NCI-H748 (cell line): ENCODE data around the gene HSPB2.

ENCODE experiments used
- DNase-seq: peaks from one replicate; lab custom pipeline; 2025; ENCODE audit not compliant: unreplicated experiment; lab: John Stamatoyannopoulos, UW

Gene HSPB2

DNA sequence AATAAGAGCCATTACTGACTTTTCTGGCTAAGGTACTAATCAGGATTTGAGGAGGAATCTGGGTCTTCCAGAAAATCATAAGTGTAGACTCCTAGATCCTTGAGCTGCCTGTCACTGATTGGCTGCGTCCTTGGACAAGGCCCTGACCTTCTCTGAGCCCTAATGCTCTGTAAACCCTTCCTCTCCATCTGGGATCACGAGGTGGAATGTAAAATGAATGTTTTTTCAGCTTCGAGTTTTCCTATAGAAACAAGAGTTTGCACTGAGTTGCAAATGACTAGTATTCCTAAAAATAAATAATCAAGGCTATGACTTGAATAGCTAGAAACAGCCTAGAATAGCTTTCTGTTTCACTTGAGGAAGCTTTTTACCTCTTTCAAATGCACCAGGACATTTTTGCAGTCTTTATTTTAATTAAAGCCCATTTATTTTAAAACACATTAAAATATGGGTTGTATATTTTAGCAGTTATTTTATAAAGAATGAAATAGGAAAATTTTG lies 23.6 kb downstream of the HSPB2 start:
- no peak for DNase-seq

DNA sequence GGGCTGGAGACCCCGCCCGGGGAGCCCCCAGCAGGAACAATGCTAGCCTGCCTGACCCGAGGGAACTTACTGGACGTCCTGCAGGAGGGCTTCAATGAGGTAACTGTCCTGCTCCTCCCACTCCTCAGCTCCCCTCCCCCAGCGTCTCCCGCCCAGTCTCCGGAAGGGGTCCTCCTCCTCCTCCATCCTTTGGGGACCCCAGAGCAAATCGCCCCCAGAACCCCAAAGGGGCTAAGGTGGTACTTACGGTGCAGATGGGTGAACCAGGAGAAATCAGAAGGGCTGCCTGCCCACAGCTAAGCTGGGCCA lies 24.9 kb downstream of the HSPB2 start:
- DNase-seq, result no peak

GRCh38 chr11:111937844-111938243 lies 25.3 kb downstream of the HSPB2 start:
- DNase-seq, result no peak

- DNase-seq, result peak; percentile 15
These were observed 26.2 kb downstream of the HSPB2 start for GRCh38 chr11:111938687-111939160.

- no peak for DNase-seq
These were observed 27.5 kb downstream of the HSPB2 start for GRCh38 chr11:111939836-111940604.

GRCh38 chr11:111941963-111942362 lies 29.4 kb downstream of the HSPB2 start:
- no peak for DNase-seq

- DNase-seq, result no peak
These were observed 30.3 kb downstream of the HSPB2 start for GRCh38 chr11:111942829-111943228.

- no peak for DNase-seq
These were observed 31.6 kb downstream of the HSPB2 start for GRCh38 chr11:111944139-111944538.

DNA sequence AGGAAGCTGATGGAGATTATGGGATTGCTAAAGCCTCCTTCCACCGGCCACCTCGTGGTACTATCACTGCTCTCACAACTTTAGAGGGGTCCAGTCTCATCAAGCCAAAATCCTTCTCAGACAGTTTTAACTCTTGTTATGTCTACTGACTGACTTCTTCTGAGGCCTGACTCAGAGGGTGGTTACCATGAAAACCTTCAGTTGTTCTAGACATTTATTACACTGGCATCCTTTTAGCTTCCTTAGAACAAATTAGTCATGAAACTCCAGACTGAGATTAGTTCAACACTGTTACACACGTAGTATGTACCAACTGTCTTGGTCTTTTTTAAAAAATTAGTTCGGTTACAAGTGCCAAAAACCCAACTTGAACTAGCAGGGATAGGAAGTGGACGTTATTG lies 32.1 kb downstream of the HSPB2 start:
- no peak for DNase-seq

- DNase-seq, result no peak
These were observed 32.7 kb downstream of the HSPB2 start for GRCh38 chr11:111945198-111945597.

DNA sequence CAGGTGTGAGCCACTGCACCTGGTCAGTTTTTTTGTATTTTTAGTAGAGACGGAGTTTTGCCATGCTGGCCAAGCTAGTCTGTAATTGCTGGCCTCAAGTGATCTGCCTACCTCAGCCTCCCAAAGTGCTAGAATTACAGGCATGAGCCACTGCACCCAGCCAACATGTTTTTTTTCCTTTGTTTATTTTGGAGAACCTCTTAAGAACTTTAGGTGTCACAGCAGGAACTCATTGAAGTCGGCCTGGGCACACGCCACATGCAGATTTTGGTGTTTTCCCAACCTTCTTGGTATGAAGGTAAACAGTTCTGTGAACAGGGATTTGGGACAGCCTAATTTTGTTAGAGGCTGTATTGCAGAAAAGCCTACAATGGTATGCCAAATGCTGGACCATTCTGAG lies 34.0 kb downstream of the HSPB2 start:
- no peak for DNase-seq

- DNase-seq, result no peak
These were observed 34.6 kb downstream of the HSPB2 start for GRCh38 chr11:111947143-111947542.

DNA sequence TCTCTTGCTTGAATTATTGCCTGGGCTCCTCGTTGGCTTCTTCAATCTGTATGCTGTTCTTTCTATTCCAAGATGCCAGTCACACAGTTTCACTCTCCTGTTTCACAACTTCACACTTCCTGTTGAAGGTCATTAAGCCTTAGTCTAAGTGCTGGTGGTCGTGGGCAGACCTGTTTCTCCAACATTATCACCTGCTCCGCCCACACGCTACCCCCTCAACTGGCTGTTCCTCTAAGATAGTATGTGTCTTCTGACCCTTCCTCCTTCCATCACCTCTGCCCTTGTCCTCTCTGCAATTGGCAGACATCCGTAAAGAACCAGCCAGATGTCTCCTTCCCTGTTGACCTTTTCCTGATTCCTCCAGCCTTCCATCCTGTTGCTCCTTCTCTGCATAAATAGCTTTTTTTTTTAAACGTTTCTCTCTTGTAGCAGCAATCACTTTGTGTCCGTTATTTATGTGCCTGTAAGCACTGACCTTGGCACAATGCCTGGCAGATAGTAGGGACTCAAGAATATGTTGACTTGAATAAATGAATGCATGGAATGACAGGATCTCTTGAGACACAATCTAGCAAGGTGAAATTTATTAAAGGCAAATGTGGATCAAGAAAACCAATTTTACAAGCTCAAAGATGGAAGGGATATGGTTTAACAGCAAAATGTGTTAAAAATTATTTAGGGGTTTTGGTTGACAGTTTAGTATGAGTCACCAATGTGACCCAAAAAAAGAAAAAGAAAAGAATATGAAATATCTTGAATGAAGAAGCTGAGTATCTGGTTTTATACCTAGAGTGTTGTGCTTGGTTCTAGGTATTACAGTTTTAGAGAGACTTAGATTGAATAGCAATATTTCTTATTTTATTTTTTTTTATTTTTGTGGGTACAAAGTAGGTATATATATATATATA lies 37.2 kb downstream of the HSPB2 start:
- DNase-seq, result no peak

DNA sequence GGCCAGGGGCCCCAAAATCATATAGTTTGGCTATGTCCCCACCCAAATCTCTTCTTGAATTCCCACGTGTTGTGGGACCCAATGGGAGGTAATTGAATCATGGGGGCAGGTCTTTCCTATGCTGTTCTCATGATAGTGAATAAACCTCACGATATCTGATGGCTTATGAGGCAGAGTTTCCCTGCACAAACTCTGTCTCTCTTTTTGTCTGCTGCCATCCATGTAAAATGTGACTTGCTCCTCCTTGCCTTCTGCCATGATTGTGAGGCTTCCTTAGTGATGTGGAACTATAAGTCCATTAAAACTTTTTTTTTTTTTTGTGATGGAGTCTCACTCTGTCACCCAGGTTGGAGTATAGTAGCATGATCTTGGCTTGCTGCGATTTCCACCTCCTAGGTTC lies 39.0 kb downstream of the HSPB2 start:
- no peak for DNase-seq

DNA sequence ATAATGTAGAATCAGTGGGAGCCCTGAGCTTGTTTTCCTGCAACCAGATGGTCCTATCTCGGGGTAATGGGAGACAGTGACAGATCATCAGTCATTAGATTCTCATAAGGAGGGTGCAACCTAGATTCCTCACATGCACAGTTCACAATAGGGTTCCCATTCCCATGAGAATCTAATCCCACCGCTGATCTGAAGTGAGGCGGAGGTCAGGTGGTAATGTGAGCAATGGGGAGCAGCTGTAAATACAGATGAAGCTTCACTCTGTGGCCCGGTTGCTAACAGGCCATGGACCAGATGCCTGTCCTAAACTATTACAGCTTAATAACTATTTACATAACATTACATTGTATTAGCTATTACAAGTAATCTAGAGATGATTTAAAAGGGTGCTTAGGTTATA lies 41.6 kb downstream of the HSPB2 start:
- no peak for DNase-seq

GRCh38 chr11:111957663-111958444 lies 45.3 kb downstream of the HSPB2 start:
- no peak for DNase-seq

GRCh38 chr11:111960916-111961315 lies 48.4 kb downstream of the HSPB2 start:
- DNase-seq, result no peak

GRCh38 chr11:111961389-111962300 lies 49.1 kb downstream of the HSPB2 start:
- no peak for DNase-seq
